Measurements from ENCODE around the gene ESR2.
"Not testable (repeated sequence)": the region's sequence is repeated elsewhere in the genome, so short reads cannot be mapped to it uniquely, and the experiment has no call there.

ESR2 gene

GRCh38 chr14:64293976-64294671 is at the start of gene ESR2:
Gene ESR2 (minus strand): TSS chr14:64294371. CDS start chr14:64282985, 11,386 bp downstream.
- H3K36me3 Mint-ChIP-seq (ENCODE audit: low read depth): no peaks in the 10 kb centered on the region
- ATAC-seq (peak; percentile 16), DNase-seq (peak; percentile 44)
- H3K27ac Mint-ChIP-seq: peak within 1 kb of the TSS; percentile 71
- H3K4me1 Mint-ChIP-seq: peaks cover 57% of the 10 kb centered on the region
- H3K27me3 Mint-ChIP-seq: peaks cover 19% of the 10 kb centered on the region
- peak within 1 kb of the TSS; percentile 76 for H3K4me3 Mint-ChIP-seq
- no peaks in the 10 kb centered on the region for H3K9me3 Mint-ChIP-seq

DNA sequence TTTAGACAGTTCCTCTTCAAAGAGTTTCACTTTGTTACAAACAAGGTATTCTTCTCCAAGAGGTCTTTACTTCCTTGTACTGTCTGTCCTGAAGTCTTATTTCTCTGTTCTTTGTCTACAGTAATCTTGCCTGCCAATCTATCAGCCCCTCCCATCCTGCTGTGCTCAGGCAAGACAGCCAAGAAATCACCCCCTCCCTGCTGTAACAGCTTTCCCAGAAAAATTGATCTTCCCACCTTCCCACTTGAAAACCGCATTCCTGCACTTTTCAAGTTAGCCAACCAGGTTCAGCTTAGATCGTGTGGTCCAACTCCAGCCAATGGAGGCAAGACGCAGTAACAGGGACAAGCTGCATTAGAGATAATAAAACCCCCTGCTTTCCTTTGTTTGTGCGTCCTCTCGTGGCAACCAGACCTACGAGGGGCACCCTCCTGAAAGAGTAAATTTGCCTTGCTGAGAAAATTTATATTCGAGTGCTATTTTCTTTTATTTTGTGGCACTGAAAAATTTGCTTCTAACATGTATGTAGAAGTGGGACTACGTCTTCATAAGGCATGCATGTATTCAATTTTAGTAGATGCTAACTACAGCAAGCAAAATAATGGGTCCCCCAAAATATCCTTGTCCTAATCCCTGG is 46.5 kb upstream of the ESR2 start:
- Mint-ChIP-seq H3K4me3 (no peak overlapping the region), H3K4me1 (peaks cover 24% of the 10 kb centered on the region), H3K27ac (no peak overlapping the region), H3K36me3 (ENCODE audit: low read depth) (peaks cover 6% of the 10 kb centered on the region), H3K27me3 (peaks cover 2% of the 10 kb centered on the region), H3K9me3 (peaks cover 9% of the 10 kb centered on the region)
- ATAC-seq (no peak), DNase-seq (no peak)

GRCh38 chr14:64338616-64339316 is 44.6 kb upstream of the ESR2 start:
- ATAC-seq (peak; percentile 94), DNase-seq (peak; percentile 90)
- Mint-ChIP-seq H3K36me3 (ENCODE audit: low read depth) (peaks cover 6% of the 10 kb centered on the region), H3K4me1 (peaks cover 24% of the 10 kb centered on the region), H3K27ac (peak overlapping the region; percentile 94), H3K4me3 (peak overlapping the region; percentile 92), H3K27me3 (no peaks in the 10 kb centered on the region), H3K9me3 (peaks cover 9% of the 10 kb centered on the region)

- H3K9me3 Mint-ChIP-seq: peaks cover 9% of the 10 kb centered on the region
- no peaks in the 10 kb centered on the region for H3K27me3 Mint-ChIP-seq
- no peak for DNase-seq
Measured at GRCh38 chr14:64337888-64338615, 43.9 kb upstream of the ESR2 start.

DNA sequence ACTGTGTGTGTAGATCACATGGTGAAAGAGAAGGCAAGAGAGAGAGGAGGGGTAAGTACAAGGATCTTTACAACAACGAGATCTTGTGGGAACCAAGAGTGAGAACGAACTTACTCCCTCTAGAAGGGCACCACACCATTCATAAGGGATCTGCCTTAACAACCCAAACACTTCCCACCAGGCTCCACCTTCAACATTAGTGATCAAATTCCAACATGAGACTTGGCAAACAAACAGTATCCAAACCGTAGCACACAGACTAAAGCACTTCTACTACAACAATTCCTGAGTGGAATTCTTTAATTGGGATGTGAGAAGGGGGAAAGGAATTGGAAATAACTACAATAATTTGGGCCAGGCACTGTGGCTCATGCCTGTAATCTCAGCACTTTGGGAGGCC is 35.0 kb upstream of the ESR2 start:
- Mint-ChIP-seq H3K36me3 (ENCODE audit: low read depth) (no peaks in the 10 kb centered on the region), H3K4me1 (no peaks in the 10 kb centered on the region), H3K27ac (no peak overlapping the region), H3K27me3 (peaks cover 3% of the 10 kb centered on the region), H3K9me3 (no peaks in the 10 kb centered on the region), H3K4me3 (no peak overlapping the region)
- ATAC-seq: no peak
- DNase-seq: no peak

More at GRCh38 chr14:64337888-64338615, 43.9 kb upstream of the ESR2 start:
- peak; percentile 73 for ATAC-seq
- Mint-ChIP-seq H3K27ac (peak overlapping the region; percentile 94), H3K4me1 (peaks cover 24% of the 10 kb centered on the region), H3K4me3 (peak overlapping the region; percentile 92), H3K36me3 (ENCODE audit: low read depth) (peaks cover 6% of the 10 kb centered on the region)

DNA sequence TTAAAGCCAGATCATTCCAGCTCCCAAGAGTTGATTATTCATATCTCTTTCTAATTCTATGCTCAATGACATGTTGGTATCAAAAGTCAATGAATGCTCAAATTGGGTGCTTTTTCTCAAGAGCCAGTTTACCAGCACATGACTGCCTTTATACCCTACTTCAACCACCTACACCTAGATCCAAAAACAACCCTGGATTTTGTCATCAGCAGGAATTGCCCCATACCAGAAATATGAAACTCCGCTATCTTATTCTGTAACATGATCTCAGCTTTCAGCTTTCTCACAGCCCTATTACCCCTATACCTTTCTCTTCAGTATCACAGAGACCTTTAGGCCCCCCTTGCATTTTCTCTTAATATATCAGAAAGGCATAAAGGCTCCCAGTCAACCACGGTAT is 32.3 kb upstream of the ESR2 start:
- H3K36me3 Mint-ChIP-seq (ENCODE audit: low read depth): no peaks in the 10 kb centered on the region
- no peak overlapping the region for H3K4me3 Mint-ChIP-seq
- no peak for ATAC-seq
- no peaks in the 10 kb centered on the region for H3K4me1 Mint-ChIP-seq
- no peaks in the 10 kb centered on the region for H3K9me3 Mint-ChIP-seq
- peaks cover 8% of the 10 kb centered on the region for H3K27me3 Mint-ChIP-seq
- DNase-seq: no peak
- no peak overlapping the region for H3K27ac Mint-ChIP-seq

DNA sequence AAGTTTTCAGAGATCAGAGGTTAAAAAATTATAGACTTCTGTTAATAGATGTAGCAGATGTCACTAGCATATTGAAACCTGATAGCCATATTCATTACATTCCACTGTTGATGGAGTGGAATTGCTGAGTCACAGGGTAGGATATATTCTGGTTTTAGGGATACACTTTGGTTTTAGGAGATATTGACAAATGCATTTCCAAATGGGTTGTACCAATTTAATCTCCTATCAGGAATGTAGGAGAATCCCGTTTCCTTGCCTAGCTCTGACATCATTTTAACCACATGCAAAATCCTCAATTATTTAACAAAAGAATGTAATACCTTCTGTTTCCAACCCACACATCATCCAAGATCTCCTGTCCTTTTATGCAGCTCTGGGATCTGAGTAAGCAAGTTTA is 30.7 kb upstream of the ESR2 start:
- H3K4me1 Mint-ChIP-seq: no peaks in the 10 kb centered on the region
- H3K4me3 Mint-ChIP-seq: no peak overlapping the region
- no peak overlapping the region for H3K27ac Mint-ChIP-seq
- H3K9me3 Mint-ChIP-seq: no peaks in the 10 kb centered on the region
- no peak for DNase-seq
- no peaks in the 10 kb centered on the region for H3K36me3 Mint-ChIP-seq (ENCODE audit: low read depth)
- no peak for ATAC-seq
- peaks cover 9% of the 10 kb centered on the region for H3K27me3 Mint-ChIP-seq

DNA sequence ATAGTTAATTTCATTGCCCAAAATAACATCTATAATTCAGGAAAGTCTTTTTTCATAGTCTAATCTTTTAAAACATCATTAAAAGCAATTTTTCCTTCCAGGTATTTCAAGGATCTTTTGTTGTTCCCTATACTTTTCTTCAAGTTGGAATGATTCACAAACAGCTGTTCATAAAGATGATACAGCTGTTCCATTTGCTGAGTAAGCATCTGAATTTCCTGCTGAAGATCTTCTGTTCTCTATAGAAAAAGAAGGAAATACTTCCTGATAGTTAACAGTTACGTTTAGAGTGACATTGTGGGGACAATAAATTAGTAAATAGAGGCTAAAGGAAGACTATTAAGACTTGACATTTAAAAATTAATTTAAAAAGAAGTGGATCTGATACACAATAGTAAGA is 30.3 kb upstream of the ESR2 start:
- no peaks in the 10 kb centered on the region for H3K9me3 Mint-ChIP-seq
- H3K27ac Mint-ChIP-seq: no peak overlapping the region
- ATAC-seq: no peak

DNA sequence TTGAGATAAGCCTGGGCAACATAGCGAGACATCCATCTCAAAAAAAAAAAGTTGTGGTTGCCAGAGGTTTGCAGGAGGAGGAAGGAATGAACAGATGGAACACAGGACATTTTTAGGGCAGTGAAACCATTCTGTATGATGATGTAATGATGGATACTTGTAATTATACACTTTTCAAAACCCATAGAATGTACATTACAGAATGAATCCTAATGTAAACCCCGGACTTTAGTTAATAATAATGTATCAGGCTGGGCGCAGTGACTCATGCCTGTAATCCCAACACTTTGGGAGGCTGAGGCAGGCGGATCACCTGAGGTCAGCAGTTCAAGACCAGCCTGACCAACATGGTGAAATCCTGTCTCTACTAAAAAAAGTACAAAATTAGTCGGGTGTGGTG is 26.2 kb upstream of the ESR2 start:
- not testable (repeated sequence) for H3K9me3 Mint-ChIP-seq; H3K4me3 Mint-ChIP-seq; ATAC-seq; DNase-seq; H3K27ac Mint-ChIP-seq; H3K36me3 Mint-ChIP-seq (ENCODE audit: low read depth); H3K27me3 Mint-ChIP-seq; H3K4me1 Mint-ChIP-seq

More for the DNA sequence above, 30.3 kb upstream of the ESR2 start:
- H3K36me3 Mint-ChIP-seq (ENCODE audit: low read depth): no peaks in the 10 kb centered on the region
- peaks cover 9% of the 10 kb centered on the region for H3K27me3 Mint-ChIP-seq
- H3K4me3 Mint-ChIP-seq: no peak overlapping the region
- no peak for DNase-seq
- H3K4me1 Mint-ChIP-seq: no peaks in the 10 kb centered on the region

- H3K27ac Mint-ChIP-seq; H3K4me3 Mint-ChIP-seq; H3K27me3 Mint-ChIP-seq; DNase-seq; H3K36me3 Mint-ChIP-seq (ENCODE audit: low read depth); H3K9me3 Mint-ChIP-seq; H3K4me1 Mint-ChIP-seq; ATAC-seq: not testable (repeated sequence)
Measured at GRCh38 chr14:64318695-64319094, 24.5 kb upstream of the ESR2 start.

GRCh38 chr14:64303471-64303917 is 9.3 kb upstream of the ESR2 start:
- Mint-ChIP-seq H3K4me3 (no peak overlapping the region), H3K9me3 (no peaks in the 10 kb centered on the region), H3K4me1 (no peaks in the 10 kb centered on the region), H3K27ac (no peak overlapping the region), H3K36me3 (ENCODE audit: low read depth) (no peaks in the 10 kb centered on the region), H3K27me3 (peaks cover 4% of the 10 kb centered on the region)
- no peak for DNase-seq
- no peak for ATAC-seq

- DNase-seq (no peak), ATAC-seq (no peak)
- no peak overlapping the region for H3K4me3 Mint-ChIP-seq
- H3K9me3 Mint-ChIP-seq: no peaks in the 10 kb centered on the region
- H3K4me1 Mint-ChIP-seq: peaks cover 36% of the 10 kb centered on the region
- H3K36me3 Mint-ChIP-seq (ENCODE audit: low read depth): no peaks in the 10 kb centered on the region
- peaks cover 11% of the 10 kb centered on the region for H3K27me3 Mint-ChIP-seq
- H3K27ac Mint-ChIP-seq: no peak overlapping the region
Measured at GRCh38 chr14:64298773-64299172, 4.6 kb upstream of the ESR2 start.

GRCh38 chr14:64296561-64296960 is 2.4 kb upstream of the ESR2 start:
- DNase-seq: no peak
- Mint-ChIP-seq H3K4me1 (peaks cover 53% of the 10 kb centered on the region), H3K9me3 (no peaks in the 10 kb centered on the region), H3K27ac (peak overlapping the region; percentile 53), H3K36me3 (ENCODE audit: low read depth) (no peaks in the 10 kb centered on the region), H3K27me3 (peaks cover 23% of the 10 kb centered on the region), H3K4me3 (peak overlapping the region; percentile 2)
- peak; percentile 51 for ATAC-seq

DNA sequence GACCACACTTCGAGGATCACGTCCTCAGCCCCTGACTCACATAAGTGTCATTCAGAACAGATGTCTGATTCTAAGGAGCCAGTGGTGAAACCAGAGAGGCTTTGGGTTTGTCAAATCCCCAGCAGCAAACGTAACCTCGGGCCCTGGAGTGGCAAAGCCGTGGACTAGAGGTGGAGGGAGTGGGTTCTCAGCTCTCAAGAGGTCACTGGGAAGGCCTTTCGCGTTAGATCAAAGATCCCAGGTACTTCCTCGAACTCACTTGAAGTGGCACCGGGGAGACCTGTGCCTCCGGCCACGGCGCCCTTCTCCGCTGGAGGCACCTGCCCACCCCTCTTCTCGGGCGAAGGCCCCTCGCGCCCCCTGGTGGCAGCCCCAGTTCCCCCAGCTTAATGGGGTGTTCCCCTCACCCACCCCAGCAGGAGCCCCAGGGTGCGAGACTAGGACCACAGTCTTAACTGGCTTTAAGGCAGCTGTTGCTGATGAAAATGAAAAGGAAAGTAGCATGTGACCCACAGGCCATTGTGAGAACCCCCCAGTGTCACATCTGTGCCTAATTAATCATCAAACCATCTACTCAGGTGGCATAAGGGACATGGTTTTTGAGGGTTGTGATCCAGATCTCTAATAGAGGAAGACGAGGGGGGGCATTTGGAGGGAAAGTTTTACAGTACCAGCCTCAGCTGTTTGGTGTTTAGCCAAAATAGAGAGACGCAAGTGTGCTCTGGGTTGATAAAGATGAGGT is 672 bp upstream of the ESR2 start:
- H3K9me3 Mint-ChIP-seq: no peaks in the 10 kb centered on the region
- peaks cover 22% of the 10 kb centered on the region for H3K27me3 Mint-ChIP-seq
- H3K4me3 Mint-ChIP-seq: peak overlapping the region; percentile 76
- peak overlapping the region; percentile 71 for H3K27ac Mint-ChIP-seq
- ATAC-seq: peak; percentile 75
- no peaks in the 10 kb centered on the region for H3K36me3 Mint-ChIP-seq (ENCODE audit: low read depth)
- peaks cover 55% of the 10 kb centered on the region for H3K4me1 Mint-ChIP-seq
- peak; percentile 95 for DNase-seq

Measured in activated naive CD8-positive, alpha-beta T cell treated with anti-CD3 and anti-CD28 coated beads, Interleukin-2, amount 50 U/mL, for 24 hours (primary cell).